CD4-positive, alpha-beta T cell treated with Interleukin-21 for 1 hour (primary cell): ENCODE measurements around the gene CAMK1D.

Source experiments
- DNase-seq: peaks from one replicate; pipeline ENCODE4 v3.0.0-alpha.2; 2020

Gene CAMK1D

DNA sequence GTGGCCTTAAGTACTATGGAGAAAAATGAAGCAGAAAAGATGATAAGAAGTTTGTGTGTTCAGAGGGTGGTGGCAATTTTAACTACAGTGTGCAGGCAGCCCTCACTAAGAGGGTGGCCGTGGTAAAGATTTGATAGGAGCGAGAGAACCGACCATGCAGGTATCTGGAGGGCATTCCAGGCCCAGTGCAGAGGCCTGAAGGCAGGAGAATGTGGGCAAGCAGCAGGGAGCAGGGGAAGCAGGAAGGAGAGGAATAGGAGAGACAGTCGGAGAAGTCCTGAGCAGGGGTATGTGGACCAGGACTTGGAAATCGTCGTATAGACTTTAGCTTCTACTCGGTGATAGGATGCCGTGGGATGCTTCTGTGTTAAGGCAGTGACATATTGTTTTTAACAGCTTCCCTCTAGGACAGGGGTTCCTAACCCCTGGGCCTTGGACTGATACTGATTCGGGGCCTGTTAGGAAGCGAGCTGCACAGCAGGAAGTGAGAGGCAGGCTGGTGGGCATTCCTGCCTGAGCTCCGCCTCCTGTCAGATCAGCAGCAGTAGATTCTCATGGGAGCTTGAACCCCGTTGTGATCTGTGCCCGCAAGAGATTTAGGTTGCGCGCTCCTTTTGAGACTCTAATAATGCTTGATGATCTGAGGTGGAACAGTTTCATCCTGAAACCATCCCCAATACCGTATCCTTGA, 425.0 kb downstream of the CAMK1D start:
- no peak for DNase-seq

DNA sequence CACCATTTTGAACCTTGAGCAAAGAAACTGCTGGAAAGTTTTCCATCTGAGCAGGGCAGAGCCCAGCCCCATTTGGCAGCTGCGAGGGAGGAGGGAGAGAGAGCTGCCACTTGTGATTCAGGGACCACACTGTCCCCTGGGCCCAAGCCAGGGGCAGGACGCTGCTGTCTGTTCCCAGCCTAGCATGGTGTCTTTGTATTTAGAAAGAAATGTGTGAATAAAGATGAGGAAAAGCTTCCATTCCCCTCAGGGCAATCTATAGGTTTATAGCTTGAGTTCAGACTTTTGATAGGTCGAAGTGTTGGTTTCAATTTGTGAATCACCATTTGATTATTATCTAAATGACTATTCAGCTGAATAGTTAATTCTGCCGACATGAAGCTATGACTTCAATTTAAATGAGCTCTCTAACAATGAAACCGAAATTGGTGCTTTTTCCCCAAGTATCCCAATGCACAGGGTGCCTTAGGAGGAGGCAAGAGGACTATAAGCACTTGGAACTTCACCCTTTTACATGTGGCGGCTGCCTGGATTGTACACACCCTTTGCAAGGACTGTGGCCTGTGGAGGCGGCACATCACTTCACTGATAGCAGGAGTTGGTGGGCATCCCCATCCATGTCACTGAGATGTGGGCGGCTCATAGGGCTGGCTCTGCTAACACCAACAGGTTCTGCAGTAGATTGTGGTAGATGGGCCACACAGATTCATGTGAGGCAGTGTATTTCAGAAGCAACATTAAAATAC, 428.7 kb downstream of the CAMK1D start:
- DNase-seq, result no peak

DNA sequence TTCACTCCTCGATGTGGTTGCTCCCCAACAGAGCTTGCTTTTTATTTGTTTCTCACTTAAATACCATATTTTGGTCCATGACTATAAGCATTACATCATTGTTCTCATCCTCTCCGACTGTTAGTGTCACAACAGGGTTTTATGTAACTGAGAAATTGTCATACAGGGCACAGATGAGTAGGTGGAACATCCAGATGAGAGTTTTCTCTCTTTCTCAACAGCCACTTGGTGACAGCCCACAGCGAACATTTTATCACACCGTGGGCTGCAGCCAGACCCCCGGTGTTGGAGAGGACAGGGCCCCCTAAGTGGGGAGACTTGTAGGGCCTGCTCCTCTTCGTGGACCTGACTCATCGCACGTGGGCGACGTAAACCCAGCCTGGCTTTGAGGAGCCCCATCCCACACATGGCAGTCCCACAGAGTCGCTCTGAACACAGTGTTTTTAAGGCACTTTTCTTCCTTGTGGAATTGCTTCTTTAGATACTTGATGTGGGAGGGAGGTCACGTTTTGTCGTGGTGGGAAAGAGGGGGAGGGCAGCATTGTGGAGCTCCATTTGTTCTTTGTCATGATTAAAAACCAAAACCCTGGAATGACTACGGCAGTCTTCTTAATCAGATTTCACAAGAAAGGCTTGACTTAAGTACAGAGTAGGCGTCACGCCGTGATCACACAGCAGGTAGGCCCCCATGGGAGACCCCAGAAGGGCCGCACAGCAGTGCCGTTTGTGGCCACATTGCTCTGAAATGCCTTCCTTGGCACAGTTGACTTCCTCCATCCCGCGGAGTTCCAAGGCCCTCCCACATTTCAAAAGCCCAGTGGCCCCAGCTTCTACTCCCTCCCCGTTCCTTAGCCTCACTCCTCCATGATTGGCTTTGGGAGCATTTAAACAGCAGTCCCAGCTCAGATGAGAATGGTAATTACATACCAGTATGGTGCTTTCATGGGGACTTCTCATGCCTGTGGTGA, 431.6 kb downstream of the CAMK1D start:
- DNase-seq, result no peak

GRCh38 chr10:12781976-12782375, 432.6 kb downstream of the CAMK1D start:
- no peak for DNase-seq

GRCh38 chr10:12782537-12782936, 433.2 kb downstream of the CAMK1D start:
- DNase-seq, result peak; percentile 16

DNA sequence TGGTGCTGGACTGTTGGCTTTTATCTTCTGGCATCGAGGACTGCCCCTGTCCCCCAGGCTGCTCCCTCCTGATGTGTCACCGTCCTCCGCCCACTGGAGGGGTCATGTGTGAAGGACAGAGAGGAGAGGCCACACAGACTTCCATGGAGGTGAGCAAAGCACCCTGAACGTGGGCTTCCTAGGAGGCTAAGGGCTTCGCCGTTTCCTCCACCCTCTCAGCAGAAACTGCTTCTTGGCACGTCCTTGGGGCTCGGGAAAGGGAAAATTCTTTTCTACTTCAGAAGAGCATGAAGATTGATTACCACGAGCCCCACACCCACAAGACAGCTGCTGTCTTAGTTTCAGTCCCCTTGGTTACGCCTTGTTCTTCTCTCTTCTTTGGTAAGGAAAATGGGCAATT, 433.9 kb downstream of the CAMK1D start:
- DNase-seq, result no peak

GRCh38 chr10:12784646-12785045, 435.3 kb downstream of the CAMK1D start:
- no peak for DNase-seq

- DNase-seq, result no peak
These were observed 436.1 kb downstream of the CAMK1D start for GRCh38 chr10:12785415-12785831.

GRCh38 chr10:12787297-12787696, 437.9 kb downstream of the CAMK1D start:
- DNase-seq, result no peak

- DNase-seq, result no peak
These were observed 438.9 kb downstream of the CAMK1D start for GRCh38 chr10:12788277-12788676.

DNA sequence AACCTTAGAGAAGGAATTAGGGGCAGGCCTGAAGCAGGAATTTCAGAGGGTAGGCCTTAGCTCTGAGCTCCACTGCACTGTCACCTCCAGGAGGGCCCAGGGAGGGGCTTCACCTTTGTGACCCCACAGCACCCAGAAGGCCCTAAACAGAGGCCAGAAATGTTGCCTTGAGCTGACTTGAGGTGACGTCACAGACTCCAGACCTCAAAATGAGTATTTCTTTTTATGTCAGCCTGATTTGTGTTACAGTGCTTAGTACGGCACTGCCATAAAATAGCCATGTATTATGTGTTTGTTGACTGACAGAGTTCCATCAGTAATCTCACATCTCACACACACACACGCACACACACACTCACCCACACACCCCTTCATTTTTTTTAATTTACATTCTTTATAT, 440.9 kb downstream of the CAMK1D start:
- no peak for DNase-seq

- DNase-seq, result no peak
These were observed 442.4 kb downstream of the CAMK1D start for GRCh38 chr10:12791728-12792127.

DNA sequence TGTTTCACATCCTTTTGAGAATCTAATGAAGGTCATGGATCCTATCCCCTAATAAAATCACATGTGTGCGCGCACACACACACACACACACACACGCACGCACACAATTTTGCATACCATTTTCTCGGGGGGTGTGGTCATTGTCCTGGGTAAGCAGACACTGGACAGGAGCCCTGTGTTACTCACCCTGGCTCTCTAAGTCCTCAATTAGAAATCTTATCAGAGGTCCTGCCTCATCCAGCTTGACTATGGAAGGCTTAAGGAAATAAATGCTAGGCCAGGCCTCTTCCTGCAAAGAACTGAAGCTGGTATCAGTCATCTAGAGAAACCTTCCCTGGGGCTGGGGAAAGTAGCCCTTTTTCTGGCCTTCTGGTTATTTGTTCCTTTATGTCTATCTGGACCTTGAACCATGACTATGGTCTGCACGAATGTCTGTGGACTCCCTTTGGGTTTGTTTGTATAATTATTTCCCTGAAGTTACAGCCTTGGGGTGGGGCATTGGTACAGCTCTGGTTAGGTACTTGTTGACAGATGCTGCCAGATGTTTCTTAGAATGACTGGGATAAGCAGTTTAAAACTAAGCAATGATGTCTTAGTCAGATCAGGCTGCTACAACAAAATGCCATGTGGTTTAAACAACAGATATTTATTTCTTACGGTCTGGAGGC, 443.7 kb downstream of the CAMK1D start:
- DNase-seq, result no peak

DNA sequence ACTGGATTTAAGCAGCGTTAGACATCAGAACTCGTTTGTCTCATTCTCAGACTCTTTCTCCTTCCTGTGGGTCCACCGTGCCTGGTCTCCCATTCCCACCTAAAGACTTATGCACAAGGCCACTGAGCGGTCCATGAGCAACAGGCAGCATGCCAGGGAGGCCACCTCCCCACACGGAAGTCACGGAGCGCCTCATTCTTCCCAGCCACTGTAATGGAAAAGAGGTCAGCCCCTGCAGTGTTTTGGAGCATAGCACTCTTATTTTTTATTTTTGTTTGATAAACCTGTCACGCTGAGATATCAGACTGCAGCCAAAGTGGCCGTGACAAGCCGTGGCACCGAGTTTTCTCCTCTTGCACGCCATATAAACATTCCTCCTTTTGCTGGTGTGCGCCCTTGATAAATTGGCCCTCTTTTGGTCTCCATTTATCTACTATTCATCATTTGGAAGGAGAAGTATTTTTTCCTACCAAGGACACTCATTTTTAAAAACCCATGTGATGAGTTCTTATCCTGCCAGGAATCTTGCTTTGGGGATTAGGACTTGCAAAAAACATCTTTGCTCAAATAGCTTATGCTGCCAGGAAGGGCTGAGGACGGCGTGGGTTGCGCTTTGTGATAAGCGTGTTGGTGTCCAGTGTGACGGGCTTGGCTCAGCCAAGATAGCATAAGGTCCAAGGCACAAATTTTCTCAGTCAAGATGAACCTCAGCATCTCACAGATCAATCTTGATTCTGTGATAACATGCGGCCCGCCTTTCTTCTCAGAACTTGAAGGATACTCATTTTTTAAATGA, 446.2 kb downstream of the CAMK1D start:
- DNase-seq, result no peak

DNA sequence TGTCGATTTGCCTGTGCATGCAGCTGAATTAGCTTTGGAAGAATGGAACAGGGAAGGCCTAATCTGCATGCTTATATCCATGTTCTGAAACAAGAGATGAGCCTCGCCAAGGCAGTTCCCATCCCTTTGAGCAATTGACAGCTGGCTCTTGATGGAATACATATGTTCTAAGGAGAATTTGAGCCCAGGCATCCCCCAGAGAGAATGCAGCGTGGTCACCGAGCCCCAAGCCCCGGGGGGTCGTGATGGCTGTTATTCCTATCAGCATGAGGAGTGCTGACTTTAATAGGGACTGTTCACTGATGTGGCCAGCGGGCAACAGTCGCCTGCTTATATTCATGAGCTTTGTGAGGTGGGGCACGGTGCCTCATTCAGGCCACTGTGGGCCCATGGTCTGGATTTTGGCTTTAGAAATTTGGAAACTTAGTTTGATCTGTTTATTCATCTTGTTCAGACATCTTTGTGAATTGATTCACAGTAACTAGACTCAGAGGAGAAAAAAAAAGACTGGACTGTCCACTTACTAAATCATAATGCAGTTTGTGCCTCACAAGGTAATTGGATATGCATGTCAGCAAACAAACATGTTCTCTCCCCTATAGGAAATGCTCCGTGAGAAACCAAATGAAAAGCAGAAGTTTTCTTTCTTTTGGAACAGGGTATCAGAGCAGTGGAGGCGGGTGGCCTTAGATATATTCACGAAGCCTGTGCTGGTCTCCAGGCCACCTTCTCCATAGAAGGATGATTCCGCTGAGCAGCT, 447.2 kb downstream of the CAMK1D start:
- DNase-seq, result no peak

- DNase-seq, result no peak
These were observed 448.3 kb downstream of the CAMK1D start for GRCh38 chr10:12797471-12798262.

DNA sequence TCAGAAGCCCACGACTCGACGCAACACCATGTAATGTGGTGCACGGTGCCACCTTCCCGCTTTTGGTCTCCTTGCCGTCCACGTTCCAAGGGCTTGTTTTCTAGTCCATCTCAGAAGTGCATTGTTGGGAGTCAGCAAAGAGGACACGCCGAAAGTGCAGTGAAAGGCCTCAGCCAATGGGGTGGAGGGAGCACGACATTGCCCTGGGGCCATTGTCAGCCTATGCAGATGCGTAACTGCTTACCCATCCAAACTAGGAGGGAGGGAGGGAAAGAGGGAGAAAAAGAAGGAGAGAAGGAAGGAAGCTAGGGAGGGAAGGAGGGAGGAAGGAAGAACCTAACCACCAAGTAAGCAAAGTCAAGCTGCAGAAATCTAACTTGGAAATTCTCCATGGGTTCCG, 449.8 kb downstream of the CAMK1D start:
- no peak for DNase-seq

DNA sequence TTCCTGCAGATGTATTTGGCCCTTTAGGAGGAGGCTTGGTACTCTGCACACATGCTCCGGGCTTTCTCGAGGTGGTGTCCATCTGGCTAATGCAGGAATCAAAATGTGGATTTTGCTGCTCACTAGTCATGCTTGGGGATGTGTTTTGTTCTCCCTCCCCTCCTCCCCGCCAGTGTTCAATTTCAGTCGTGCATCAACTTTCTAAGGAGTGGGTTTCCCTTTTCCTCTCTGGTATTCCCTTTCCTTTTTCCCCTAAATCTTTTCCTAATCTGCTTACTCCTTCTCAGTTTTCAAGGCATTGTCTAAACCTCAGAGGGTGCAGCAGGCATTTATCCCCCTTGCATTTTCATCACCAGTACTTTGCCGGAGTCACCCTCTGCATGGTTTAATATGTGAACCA, 450.4 kb downstream of the CAMK1D start:
- DNase-seq, result no peak

DNA sequence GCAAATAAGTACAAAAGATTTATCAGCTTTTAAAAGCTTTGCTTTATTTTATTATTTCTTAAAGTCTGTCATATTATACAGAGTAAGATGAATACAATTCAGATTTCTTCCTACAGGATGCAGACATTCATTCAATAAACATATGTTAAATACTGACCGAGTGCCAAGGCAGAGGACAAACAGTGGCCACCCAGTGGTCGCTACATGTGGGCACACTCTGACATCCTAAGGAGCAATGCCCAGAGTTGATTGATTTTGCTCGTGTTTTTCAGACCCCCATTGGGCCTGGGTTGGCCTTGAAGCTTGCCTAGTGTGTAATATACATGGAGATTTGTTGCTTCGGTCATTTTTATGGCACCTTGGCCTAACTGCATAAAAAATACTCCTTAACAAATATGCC, 451.0 kb downstream of the CAMK1D start:
- DNase-seq, result no peak
